Gastrocnemius medialis (tissue), 4 donors: ENCODE results near the gene ZDHHC14.

Experiments used
- POLR2A ChIP-seq, 2 donors: fragments of 450-650 bp; IDR thresholded peaks; one replicate each; pipeline ENCODE4 v1.6.1; 2017; ENCODE audit warnings: antibody characterized with exemption in 2 of 2, mild to moderate bottlenecking in 2 of 2, moderate library complexity in 2 of 2
- TF ChIP-seq, protein P1 (sequence below), 5 experiments: fragments of 450-650 bp in 3 of 5; fragments of 200-600 bp in 2 of 5; sonication (generic) in 2 of 5; IDR thresholded peaks in 4 of 5; conservative IDR thresholded peaks in 1 of 5; 1 replicate in 4 of 5; 2 replicates in 1 of 5; pipeline ENCODE4 v1.5.1; 2016 to 2019; ENCODE audit warnings: antibody characterized with exemption in 5 of 5, mild to moderate bottlenecking in 3 of 5, moderate library complexity in 3 of 5

DNA sequence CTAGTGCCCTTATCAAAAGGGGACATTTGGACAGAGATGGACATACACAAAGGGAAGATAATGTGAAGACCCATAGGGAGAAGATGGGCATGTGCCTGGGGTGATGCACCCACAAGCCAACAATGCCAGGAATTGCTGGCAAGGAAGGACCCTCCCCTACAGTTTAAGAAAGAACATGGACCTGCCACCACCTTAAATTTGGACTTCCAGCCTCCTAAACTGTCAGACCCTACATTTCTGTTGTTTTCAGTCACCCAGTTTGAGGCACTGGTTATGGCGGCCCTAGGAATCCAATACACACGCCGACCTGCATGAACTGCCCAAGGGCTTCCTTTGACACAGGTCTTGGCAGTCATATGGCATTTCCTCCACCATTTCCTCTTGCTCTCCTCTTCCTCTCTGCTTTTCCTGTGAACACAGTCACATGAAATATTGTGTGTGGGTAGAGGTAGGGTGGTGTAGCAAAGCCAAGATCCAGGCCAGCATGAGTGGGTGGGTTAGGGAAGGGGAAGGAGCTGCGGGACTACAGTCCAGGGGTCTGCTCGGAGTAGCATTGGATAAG is 115.6 kb downstream of the ZDHHC14 start:
- TF ChIP-seq, protein P1, sequence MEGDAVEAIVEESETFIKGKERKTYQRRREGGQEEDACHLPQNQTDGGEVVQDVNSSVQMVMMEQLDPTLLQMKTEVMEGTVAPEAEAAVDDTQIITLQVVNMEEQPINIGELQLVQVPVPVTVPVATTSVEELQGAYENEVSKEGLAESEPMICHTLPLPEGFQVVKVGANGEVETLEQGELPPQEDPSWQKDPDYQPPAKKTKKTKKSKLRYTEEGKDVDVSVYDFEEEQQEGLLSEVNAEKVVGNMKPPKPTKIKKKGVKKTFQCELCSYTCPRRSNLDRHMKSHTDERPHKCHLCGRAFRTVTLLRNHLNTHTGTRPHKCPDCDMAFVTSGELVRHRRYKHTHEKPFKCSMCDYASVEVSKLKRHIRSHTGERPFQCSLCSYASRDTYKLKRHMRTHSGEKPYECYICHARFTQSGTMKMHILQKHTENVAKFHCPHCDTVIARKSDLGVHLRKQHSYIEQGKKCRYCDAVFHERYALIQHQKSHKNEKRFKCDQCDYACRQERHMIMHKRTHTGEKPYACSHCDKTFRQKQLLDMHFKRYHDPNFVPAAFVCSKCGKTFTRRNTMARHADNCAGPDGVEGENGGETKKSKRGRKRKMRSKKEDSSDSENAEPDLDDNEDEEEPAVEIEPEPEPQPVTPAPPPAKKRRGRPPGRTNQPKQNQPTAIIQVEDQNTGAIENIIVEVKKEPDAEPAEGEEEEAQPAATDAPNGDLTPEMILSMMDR (IDR thresholded peaks at IDR 0.05 in 4 of 5, conservative IDR thresholded peaks at IDR 0.05 in 1 of 5): no peak
- no peak for TF ChIP-seq POLR2A (IDR thresholded peaks at IDR 0.05)
